Stimulated activated naive CD8-positive, alpha-beta T cell treated with anti-CD3 and anti-CD28 coated beads, Interleukin-15, Interleukin-2, amounts not matched to agents 100 ng/mL and 50 ng/mL, for 24 hours (primary cell): ENCODE results near the gene TULP4.

Source experiments
- H3K27ac Mint-ChIP-seq: one replicate; pipeline ENCODE4 v1.8.0; 2021; ENCODE audit warnings: mild to moderate bottlenecking, mixed read lengths
- H3K27me3 Mint-ChIP-seq: one replicate; pipeline ENCODE4 v1.8.0; 2021; ENCODE audit warnings: mixed read lengths
- H3K36me3 Mint-ChIP-seq: one replicate; pipeline ENCODE4 v1.8.0; 2021; ENCODE audit warnings: low read depth, mixed read lengths
- H3K4me1 Mint-ChIP-seq: one replicate; pipeline ENCODE4 v1.8.0; 2021; ENCODE audit warnings: low read depth, mixed read lengths
- H3K4me3 Mint-ChIP-seq: one replicate; pipeline ENCODE4 v1.8.0; 2021; ENCODE audit warnings: mild to moderate bottlenecking, mixed read lengths
- H3K9me3 Mint-ChIP-seq: one replicate; pipeline ENCODE4 v1.8.0; 2021; ENCODE audit warnings: mixed read lengths

Gene TULP4

GRCh38 chr6:158312165-158312564 is at the start of gene TULP4:
TULP4 (plus strand) TSS chr6:158312465; CDS start chr6:158314017, 1,552 bp downstream.
- Mint-ChIP-seq H3K27ac (no peak within 1 kb of the TSS), H3K4me1 (no peaks in the 10 kb centered on the region), H3K4me3 (no peak within 1 kb of the TSS), H3K27me3 (no peaks in the 10 kb centered on the region), H3K9me3 (peaks cover 4% of the 10 kb centered on the region), H3K36me3 (peaks cover 53% of the 10 kb centered on the region)

GRCh38 chr6:158262755-158263154 is 49.5 kb upstream of the TULP4 start:
- no peaks in the 10 kb centered on the region for H3K9me3 Mint-ChIP-seq
- H3K4me3 Mint-ChIP-seq, result no peak overlapping the region
- no peaks in the 10 kb centered on the region for H3K27me3 Mint-ChIP-seq
- peaks cover 24% of the 10 kb centered on the region for H3K36me3 Mint-ChIP-seq
- peaks cover 15% of the 10 kb centered on the region for H3K4me1 Mint-ChIP-seq
- H3K27ac Mint-ChIP-seq, result no peak overlapping the region

- Mint-ChIP-seq H3K9me3 (no peaks in the 10 kb centered on the region), H3K27me3 (no peaks in the 10 kb centered on the region), H3K4me1 (peaks cover 9% of the 10 kb centered on the region), H3K36me3 (peaks cover 24% of the 10 kb centered on the region), H3K27ac (no peak overlapping the region), H3K4me3 (no peak overlapping the region)
These were observed 48.1 kb upstream of the TULP4 start for GRCh38 chr6:158264180-158264579.

DNA sequence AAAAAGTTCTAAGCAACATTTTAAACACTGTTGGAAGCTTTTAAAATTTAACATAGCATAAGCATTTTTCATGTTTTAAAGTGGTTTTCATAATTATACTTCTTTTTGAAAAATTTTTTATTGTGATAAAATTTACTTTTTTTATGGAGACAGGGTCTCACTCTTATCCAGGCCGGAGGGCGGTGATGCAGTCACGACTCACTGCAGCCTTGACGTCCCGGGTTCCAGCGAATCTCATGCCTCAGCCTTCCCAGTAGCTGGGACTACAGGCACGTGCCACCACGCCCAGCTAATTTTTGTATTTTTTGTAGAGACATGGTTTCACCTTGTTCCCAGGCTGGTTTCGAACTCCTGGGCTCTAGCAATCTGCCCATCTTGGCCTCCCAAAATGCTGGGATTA is 46.1 kb upstream of the TULP4 start:
- peaks cover 22% of the 10 kb centered on the region for H3K4me1 Mint-ChIP-seq
- no peaks in the 10 kb centered on the region for H3K9me3 Mint-ChIP-seq
- H3K27ac Mint-ChIP-seq, result no peak overlapping the region
- H3K36me3 Mint-ChIP-seq, result peaks cover 21% of the 10 kb centered on the region
- H3K27me3 Mint-ChIP-seq, result no peaks in the 10 kb centered on the region
- no peak overlapping the region for H3K4me3 Mint-ChIP-seq

DNA sequence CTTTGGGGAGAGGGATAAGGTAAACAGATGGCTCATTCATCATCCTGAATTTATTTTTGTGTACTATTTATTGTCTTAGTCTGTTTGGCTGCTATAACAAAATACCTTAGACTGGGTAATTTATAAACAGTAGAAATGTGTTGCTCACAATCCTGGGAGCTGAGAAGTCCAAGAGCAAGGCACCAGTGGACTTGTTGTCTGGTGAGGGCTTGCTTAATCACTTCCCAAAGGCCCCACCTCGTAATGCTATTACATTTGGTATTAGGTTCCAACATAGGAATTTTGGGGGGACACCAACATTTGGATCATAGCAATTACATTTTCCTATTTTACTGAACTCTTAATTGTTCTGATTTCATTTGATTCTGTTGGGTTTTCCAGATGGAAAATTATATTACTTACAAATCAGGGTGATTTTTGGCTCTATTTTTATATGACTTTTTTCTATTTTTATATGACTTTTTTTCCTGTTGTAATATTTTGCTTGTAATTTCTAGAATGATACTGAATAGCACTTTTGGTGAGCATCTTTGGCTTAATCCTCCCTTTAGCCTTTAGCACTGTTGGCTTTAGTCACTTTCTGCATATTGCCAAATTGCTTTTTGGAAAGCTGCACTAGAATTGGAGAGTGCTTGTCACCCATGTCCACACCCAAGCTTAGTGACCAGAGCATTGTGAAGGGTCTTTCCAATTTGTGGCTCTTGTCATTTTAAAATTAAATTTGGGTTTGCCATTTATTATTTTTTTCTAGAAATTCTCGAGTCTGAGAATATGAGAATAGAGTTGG is 43.7 kb upstream of the TULP4 start:
- H3K27me3 Mint-ChIP-seq, result no peaks in the 10 kb centered on the region
- H3K36me3 Mint-ChIP-seq, result peaks cover 22% of the 10 kb centered on the region
- no peaks in the 10 kb centered on the region for H3K9me3 Mint-ChIP-seq
- no peak overlapping the region for H3K4me3 Mint-ChIP-seq
- H3K4me1 Mint-ChIP-seq, result peaks cover 32% of the 10 kb centered on the region
- no peak overlapping the region for H3K27ac Mint-ChIP-seq

GRCh38 chr6:158269657-158270056 is 42.6 kb upstream of the TULP4 start:
- H3K4me3 Mint-ChIP-seq, result no peak overlapping the region
- H3K9me3 Mint-ChIP-seq, result no peaks in the 10 kb centered on the region
- peaks cover 32% of the 10 kb centered on the region for H3K4me1 Mint-ChIP-seq
- H3K27me3 Mint-ChIP-seq, result no peaks in the 10 kb centered on the region
- H3K27ac Mint-ChIP-seq, result no peak overlapping the region
- peaks cover 18% of the 10 kb centered on the region for H3K36me3 Mint-ChIP-seq

DNA sequence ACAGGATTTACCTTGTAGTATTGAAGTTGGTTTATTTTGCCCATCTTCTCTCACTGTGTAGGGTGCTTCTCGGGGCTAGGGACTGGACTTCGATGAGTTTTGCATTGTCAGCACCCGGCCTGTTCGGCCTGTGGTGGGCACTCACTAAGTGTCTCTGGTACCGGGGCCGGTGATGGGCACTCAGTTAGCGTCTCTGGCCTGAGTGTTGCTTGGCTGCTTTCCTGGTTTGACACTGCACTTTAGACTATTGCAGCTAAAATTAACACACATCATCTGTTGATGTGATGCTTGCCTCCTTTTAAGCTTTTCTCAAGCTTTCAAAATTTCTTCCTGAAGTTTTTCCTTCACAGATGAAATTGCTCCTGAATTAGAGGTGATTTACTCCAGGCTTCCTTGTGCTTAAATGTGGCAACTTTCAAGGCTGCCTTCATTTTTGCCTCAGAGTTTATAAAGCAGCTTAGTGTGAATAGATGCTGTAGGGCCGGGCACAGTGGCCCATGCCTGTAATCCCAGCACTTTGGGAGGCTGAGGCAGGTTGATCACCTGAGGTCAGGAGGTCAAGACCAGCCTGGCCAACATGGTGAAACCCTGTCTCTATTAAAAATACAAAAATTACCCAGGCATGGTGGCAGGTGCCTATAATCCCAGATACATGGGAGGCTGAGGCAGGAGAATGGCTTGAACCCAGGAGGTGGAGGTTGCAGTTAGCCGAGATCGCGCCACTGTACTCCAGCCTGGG is 41.7 kb upstream of the TULP4 start:
- H3K36me3 Mint-ChIP-seq, result peaks cover 18% of the 10 kb centered on the region
- H3K27ac Mint-ChIP-seq, result no peak overlapping the region
- H3K27me3 Mint-ChIP-seq, result no peaks in the 10 kb centered on the region
- no peak overlapping the region for H3K4me3 Mint-ChIP-seq
- no peaks in the 10 kb centered on the region for H3K9me3 Mint-ChIP-seq
- peaks cover 32% of the 10 kb centered on the region for H3K4me1 Mint-ChIP-seq

- no peaks in the 10 kb centered on the region for H3K9me3 Mint-ChIP-seq
- H3K4me1 Mint-ChIP-seq, result peaks cover 32% of the 10 kb centered on the region
- peaks cover 14% of the 10 kb centered on the region for H3K36me3 Mint-ChIP-seq
- no peaks in the 10 kb centered on the region for H3K27me3 Mint-ChIP-seq
- no peak overlapping the region for H3K4me3 Mint-ChIP-seq
- H3K27ac Mint-ChIP-seq, result no peak overlapping the region
These were observed 39.9 kb upstream of the TULP4 start for GRCh38 chr6:158272324-158272723.

DNA sequence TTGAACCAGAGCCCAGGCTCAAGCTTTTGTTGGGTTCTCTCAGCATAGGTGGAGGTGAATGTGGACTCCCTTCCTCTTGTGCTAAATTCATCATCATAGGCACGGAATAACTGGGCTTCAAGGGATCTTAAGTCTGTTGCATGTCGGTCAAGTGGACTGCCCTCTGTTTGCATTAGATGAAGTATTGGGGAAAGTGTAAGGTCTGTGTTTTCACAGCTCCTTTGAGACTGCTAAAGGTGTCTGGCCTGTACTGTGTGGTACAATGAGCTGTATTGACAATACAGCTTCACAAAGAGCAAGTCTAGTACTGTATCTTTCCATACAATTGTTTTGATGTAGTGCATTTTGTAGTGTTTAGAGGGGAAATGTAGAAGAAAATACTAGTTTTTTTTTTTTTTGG is 34.3 kb upstream of the TULP4 start:
- Mint-ChIP-seq H3K27me3 (no peaks in the 10 kb centered on the region), H3K9me3 (no peaks in the 10 kb centered on the region), H3K4me1 (peaks cover 3% of the 10 kb centered on the region), H3K36me3 (peaks cover 6% of the 10 kb centered on the region), H3K27ac (no peak overlapping the region), H3K4me3 (no peak overlapping the region)

GRCh38 chr6:158279615-158280014 is 32.6 kb upstream of the TULP4 start:
- no peaks in the 10 kb centered on the region for H3K27me3 Mint-ChIP-seq
- H3K36me3 Mint-ChIP-seq, result no peaks in the 10 kb centered on the region
- H3K9me3 Mint-ChIP-seq, result no peaks in the 10 kb centered on the region
- peaks cover 19% of the 10 kb centered on the region for H3K4me1 Mint-ChIP-seq
- no peak overlapping the region for H3K27ac Mint-ChIP-seq
- no peak overlapping the region for H3K4me3 Mint-ChIP-seq

DNA sequence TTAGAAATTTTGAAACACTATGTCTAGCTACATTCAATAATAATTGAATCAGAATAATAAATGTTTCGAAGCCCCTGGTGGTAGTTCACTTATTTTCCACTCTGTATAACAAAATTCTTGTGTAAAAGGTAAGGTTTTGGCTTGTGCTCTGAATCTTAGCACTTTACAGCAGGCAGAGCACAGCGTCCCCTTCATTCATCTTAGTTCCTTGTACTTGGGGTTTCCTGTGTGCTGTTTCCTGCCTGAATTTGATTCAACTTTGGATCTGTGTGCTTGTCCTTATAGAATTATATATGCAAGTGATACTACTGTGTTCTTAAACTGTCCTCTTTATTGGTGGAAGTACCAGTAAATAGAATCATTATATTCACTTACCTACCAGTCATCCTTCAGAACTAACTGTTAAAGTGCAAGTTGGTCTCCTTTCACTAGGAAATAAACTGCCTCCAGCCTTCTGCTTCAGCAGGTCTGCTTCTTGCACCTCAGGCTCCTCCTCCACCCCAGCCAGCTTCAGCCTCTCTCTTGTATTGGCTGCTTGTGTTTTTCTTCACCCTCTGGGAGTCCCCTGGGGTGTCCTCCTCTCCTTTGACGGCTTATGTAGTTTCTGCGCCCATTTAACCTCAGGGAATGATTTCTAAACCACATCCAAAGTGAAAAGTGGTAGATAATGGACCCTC is 28.8 kb upstream of the TULP4 start:
- Mint-ChIP-seq H3K4me1 (peaks cover 32% of the 10 kb centered on the region), H3K27ac (no peak overlapping the region), H3K9me3 (no peaks in the 10 kb centered on the region), H3K27me3 (no peaks in the 10 kb centered on the region), H3K36me3 (no peaks in the 10 kb centered on the region), H3K4me3 (no peak overlapping the region)

- Mint-ChIP-seq H3K9me3 (no peaks in the 10 kb centered on the region), H3K4me1 (peaks cover 32% of the 10 kb centered on the region), H3K27me3 (no peaks in the 10 kb centered on the region), H3K36me3 (no peaks in the 10 kb centered on the region), H3K4me3 (no peak overlapping the region), H3K27ac (no peak overlapping the region)
These were observed 28.0 kb upstream of the TULP4 start for GRCh38 chr6:158284007-158284875.

DNA sequence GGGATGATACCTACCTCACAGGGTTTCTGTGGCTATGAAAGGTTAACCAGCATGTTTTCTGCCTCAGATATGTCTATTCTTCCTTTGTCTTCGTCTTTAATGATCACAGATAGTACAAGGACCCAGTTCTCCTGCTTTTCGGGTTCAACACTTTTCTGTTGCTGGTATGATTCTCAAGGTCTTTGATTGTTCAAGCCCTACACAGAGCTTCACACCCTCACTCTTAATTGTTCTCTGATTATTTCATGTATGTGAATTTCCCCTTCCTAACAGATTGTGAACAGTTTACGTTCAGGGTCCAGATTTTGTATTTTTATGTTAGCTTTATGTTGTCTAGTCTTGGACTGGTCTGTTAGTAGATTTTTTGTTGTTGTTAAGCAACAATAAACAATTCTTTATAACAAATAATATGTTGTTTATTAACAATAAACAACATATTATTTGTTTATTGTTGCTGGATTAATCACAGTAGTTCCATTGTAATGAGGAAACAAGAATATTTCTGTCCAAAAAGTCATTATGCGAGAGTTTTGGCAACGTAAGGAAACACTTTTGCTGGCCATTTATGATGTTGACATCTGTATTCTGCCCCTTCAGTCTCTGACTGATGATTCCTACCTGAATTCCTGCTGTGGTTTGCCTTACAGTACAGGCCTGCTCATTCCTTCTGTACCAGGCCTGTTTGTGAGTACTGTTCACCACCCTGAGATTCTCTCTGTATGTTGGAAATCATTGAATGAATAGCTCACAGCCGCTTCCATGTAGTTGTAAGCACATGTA is 27.2 kb upstream of the TULP4 start:
- H3K4me3 Mint-ChIP-seq, result no peak overlapping the region
- peaks cover 38% of the 10 kb centered on the region for H3K4me1 Mint-ChIP-seq
- H3K27me3 Mint-ChIP-seq, result no peaks in the 10 kb centered on the region
- H3K9me3 Mint-ChIP-seq, result no peaks in the 10 kb centered on the region
- no peaks in the 10 kb centered on the region for H3K36me3 Mint-ChIP-seq
- no peak overlapping the region for H3K27ac Mint-ChIP-seq

DNA sequence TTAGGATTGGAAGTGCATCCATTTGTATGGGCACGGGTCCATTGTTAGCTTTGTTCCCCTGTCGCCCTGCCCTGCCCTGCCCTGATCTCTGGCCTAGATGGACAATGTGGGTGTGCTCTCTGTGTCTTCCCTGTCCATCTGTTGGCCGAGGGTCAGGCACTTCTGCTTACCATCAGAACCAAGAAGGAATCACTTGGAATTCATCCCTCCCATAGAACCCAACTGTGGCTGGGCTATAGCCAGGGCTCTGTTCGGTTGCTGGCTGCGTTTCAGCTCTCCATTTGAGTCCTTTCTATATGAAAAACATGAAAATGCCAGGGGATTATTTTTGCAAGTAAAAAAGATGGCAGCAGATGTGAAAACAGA is 26.6 kb upstream of the TULP4 start:
- no peak overlapping the region for H3K27ac Mint-ChIP-seq
- peaks cover 44% of the 10 kb centered on the region for H3K4me1 Mint-ChIP-seq
- H3K9me3 Mint-ChIP-seq, result no peaks in the 10 kb centered on the region
- no peaks in the 10 kb centered on the region for H3K36me3 Mint-ChIP-seq
- H3K4me3 Mint-ChIP-seq, result no peak overlapping the region
- no peaks in the 10 kb centered on the region for H3K27me3 Mint-ChIP-seq
